Activated CD4-positive, CD25-positive, alpha-beta regulatory T cell treated with anti-CD3 and anti-CD28 coated beads, Interleukin-2, amount 50 U/mL, for 16 hours (primary cell): ENCODE measurements around the gene TMEM196.
A peak's percentile ranks its signal among the peaks of the same experiment; 100 is the strongest.

Source experiments
- DNase-seq: peaks from one replicate; pipeline ENCODE4 v3.0.0-alpha.2; 2020; ENCODE audit warnings: low read depth, low spot score

The TMEM196 gene

GRCh38 chr7:19772841-19773760, at the start of gene TMEM196:
Gene TMEM196 (minus strand): TSS chr7:19773617. CDS start chr7:19772696, 921 bp downstream.
- no peak for DNase-seq

GRCh38 chr7:19816128-19816527, 42.7 kb upstream of the TMEM196 start:
- no peak for DNase-seq

GRCh38 chr7:19815546-19815945, 42.1 kb upstream of the TMEM196 start:
- DNase-seq: no peak

GRCh38 chr7:19814776-19815175, 41.4 kb upstream of the TMEM196 start:
- DNase-seq: no peak

GRCh38 chr7:19811386-19811785, 38.0 kb upstream of the TMEM196 start:
- no peak for DNase-seq

- no peak for DNase-seq
These were observed 25.6 kb upstream of the TMEM196 start for GRCh38 chr7:19798986-19799385.

- DNase-seq: no peak
These were observed 10.1 kb upstream of the TMEM196 start for GRCh38 chr7:19783541-19783940.

GRCh38 chr7:19776981-19777380, 3.6 kb upstream of the TMEM196 start:
- DNase-seq: no peak

- DNase-seq: no peak
These were observed 2.2 kb upstream of the TMEM196 start for GRCh38 chr7:19775578-19775977.

- DNase-seq: no peak
These were observed 1.1 kb downstream of the TMEM196 start for GRCh38 chr7:19772306-19772705.

- DNase-seq: no peak
These were observed 10.8 kb downstream of the TMEM196 start for GRCh38 chr7:19762631-19763030.

- DNase-seq: no peak
These were observed 18.8 kb downstream of the TMEM196 start for GRCh38 chr7:19754521-19755116.

- DNase-seq: no peak
These were observed 21.4 kb downstream of the TMEM196 start for GRCh38 chr7:19752020-19752419.

- no peak for DNase-seq
These were observed 23.8 kb downstream of the TMEM196 start for GRCh38 chr7:19749658-19750057.

- no peak for DNase-seq
These were observed 25.6 kb downstream of the TMEM196 start for GRCh38 chr7:19747740-19748339.

GRCh38 chr7:19744075-19744474, 29.3 kb downstream of the TMEM196 start:
- no peak for DNase-seq

GRCh38 chr7:19728716-19729115, 44.7 kb downstream of the TMEM196 start:
- no peak for DNase-seq

- no peak for DNase-seq
These were observed 47.6 kb downstream of the TMEM196 start for GRCh38 chr7:19725770-19726169.

GRCh38 chr7:19715499-19715898, 57.9 kb downstream of the TMEM196 start:
- DNase-seq: no peak

- DNase-seq: peak; percentile 10
These were observed 59.7 kb downstream of the TMEM196 start for GRCh38 chr7:19713676-19714075.

GRCh38 chr7:19709249-19709578, 64.2 kb downstream of the TMEM196 start:
- no peak for DNase-seq

GRCh38 chr7:19708397-19709248, 64.8 kb downstream of the TMEM196 start, which contains the start of gene POLR1F:
Gene POLR1F (minus strand): TSS chr7:19709037. CDS start chr7:19709016, 21 bp downstream.
- DNase-seq: peak; percentile 89
